ENCODE measurements around the gene DHX36. TPM values are rescaled to one million over a fixed set of nuclear protein-coding genes. Genes with fewer than 3 reads are reported as not detected.

The DHX36 gene
- total RNA-seq, 2 experiments from 2014 or later, result 128 TPM

- no peaks in the 10 kb centered on the region for H3K9me3 ChIP-seq (ENCODE audit: control insufficient read depth in 1 of 2, insufficient read depth in 1 of 2, low read length in 2 of 2)
- intact Hi-C loops (cut with DNase I, micrococcal nuclease), result no loop called here
- POLR2A ChIA-PET, result interaction anchor here (0.6 to 0.7 kb wide), 2 partner anchors 39 to 1242 kb away, joined by 4 read pairs; no protein-coding TSS in a partner anchor
- ATAC-seq (ENCODE audit: poor library complexity) (no peak), DNase-seq (no peak)
- Mint-ChIP-seq H3K27me3 (no peaks in the 10 kb centered on the region), H3K9me3 (no peaks in the 10 kb centered on the region), H3K27ac (no peak overlapping the region), H3K4me3 (no peak overlapping the region), H3K36me3 (ENCODE audit: low read depth) (peaks cover 96% of the 10 kb centered on the region), H3K4me1 (ENCODE audit: low read depth) (peaks cover 5% of the 10 kb centered on the region)
- CTCF ChIA-PET, result no interaction called here
- no peaks in the 10 kb centered on the region for H3K27me3 ChIP-seq (ENCODE audit: control insufficient read depth in 1 of 2, insufficient read depth in 2 of 2, low read length in 2 of 2)
- no peaks in the 10 kb centered on the region for H3K4me1 ChIP-seq (ENCODE audit: insufficient read depth, low read length)
- peaks cover 84% of the 10 kb centered on the region for H3K36me3 ChIP-seq (ENCODE audit: insufficient read depth, low read length)
- no peak overlapping the region for H3K4me3 ChIP-seq (ENCODE audit: low read length)
- no peak for TF ChIP-seq CTCF (IDR thresholded peaks at IDR 0.05)
- no peak overlapping the region for H3K27ac ChIP-seq (ENCODE audit: low read depth in 1 of 2, low read length in 2 of 2)
Observed at GRCh38 chr3:154285221-154285620, 39.1 kb downstream of the DHX36 start.

DNA sequence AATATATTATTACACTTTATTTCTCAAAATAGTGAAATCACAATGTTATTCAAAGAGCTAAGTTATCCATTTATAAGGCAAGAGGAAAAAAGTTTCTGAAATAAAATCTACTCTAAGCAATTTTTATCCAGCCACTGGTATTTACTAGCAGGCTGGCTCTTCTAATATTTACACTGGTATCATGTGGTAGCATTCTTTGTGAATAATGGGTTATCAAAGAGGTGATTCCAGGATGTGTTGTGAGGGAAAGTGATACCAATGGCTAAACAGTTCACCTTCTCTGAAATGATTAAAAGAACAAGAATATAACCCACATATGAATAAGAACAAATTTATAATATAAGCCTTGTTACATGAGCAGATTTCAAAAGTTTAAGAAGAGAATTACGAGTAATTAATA, 44.1 kb downstream of the DHX36 start:
- H3K27ac ChIP-seq (ENCODE audit: low read depth in 1 of 2, low read length in 2 of 2), result no peak overlapping the region
- Mint-ChIP-seq H3K4me1 (ENCODE audit: low read depth) (no peaks in the 10 kb centered on the region), H3K36me3 (ENCODE audit: low read depth) (peaks cover 96% of the 10 kb centered on the region), H3K4me3 (no peak overlapping the region), H3K27ac (no peak overlapping the region), H3K27me3 (no peaks in the 10 kb centered on the region), H3K9me3 (no peaks in the 10 kb centered on the region)
- TF ChIP-seq CTCF (IDR thresholded peaks at IDR 0.05), result no peak
- no peaks in the 10 kb centered on the region for H3K27me3 ChIP-seq (ENCODE audit: control insufficient read depth in 1 of 2, insufficient read depth in 2 of 2, low read length in 2 of 2)
- DNase-seq (no peak), ATAC-seq (ENCODE audit: poor library complexity) (no peak)
- peaks cover 95% of the 10 kb centered on the region for H3K36me3 ChIP-seq (ENCODE audit: insufficient read depth, low read length)
- intact Hi-C loops (cut with DNase I, micrococcal nuclease), result no loop called here
- ChIA-PET CTCF (no interaction called here), POLR2A (no interaction called here)
- no peak overlapping the region for H3K4me3 ChIP-seq (ENCODE audit: low read length)
- no peaks in the 10 kb centered on the region for H3K9me3 ChIP-seq (ENCODE audit: control insufficient read depth in 1 of 2, insufficient read depth in 1 of 2, low read length in 2 of 2)
- H3K4me1 ChIP-seq (ENCODE audit: insufficient read depth, low read length), result no peaks in the 10 kb centered on the region

DNA sequence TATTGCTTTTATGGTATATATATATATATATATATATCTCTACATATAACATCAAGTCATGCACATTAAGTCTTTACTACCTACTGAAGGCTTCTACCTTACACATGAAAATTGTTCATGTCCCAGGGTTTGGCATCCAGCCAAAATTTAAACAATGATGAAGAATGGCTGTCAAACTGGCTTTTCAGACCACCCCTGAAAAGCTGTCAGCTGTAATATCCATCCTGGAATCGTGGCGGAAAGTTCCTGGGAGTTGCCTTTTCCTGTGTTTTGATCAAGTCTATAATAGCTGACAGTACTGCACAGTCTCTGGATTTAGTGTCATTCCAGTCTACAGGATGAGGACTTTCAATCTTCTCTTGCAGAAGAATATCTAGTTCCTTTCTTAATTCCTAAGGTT, 48.3 kb downstream of the DHX36 start:
- H3K27me3 Mint-ChIP-seq, result no peaks in the 10 kb centered on the region
- Histone ChIP-seq H3K27ac (ENCODE audit: low read depth in 1 of 2, low read length in 2 of 2) (no peak overlapping the region), H3K9me3 (ENCODE audit: control insufficient read depth in 1 of 2, insufficient read depth in 1 of 2, low read length in 2 of 2) (no peaks in the 10 kb centered on the region), H3K4me1 (ENCODE audit: insufficient read depth, low read length) (no peaks in the 10 kb centered on the region), H3K4me3 (ENCODE audit: low read length) (no peak overlapping the region), H3K27me3 (ENCODE audit: control insufficient read depth in 1 of 2, insufficient read depth in 2 of 2, low read length in 2 of 2) (no peaks in the 10 kb centered on the region), H3K36me3 (ENCODE audit: insufficient read depth, low read length) (peaks cover 86% of the 10 kb centered on the region)
- no peak overlapping the region for H3K27ac Mint-ChIP-seq
- peaks cover 94% of the 10 kb centered on the region for H3K36me3 Mint-ChIP-seq (ENCODE audit: low read depth)
- ChIA-PET CTCF (no interaction called here), POLR2A (no interaction called here)
- peaks cover 4% of the 10 kb centered on the region for H3K4me1 Mint-ChIP-seq (ENCODE audit: low read depth)
- ATAC-seq (ENCODE audit: poor library complexity), result no peak
- no peak overlapping the region for H3K4me3 Mint-ChIP-seq
- intact Hi-C loops (cut with DNase I, micrococcal nuclease), result no loop called here
- no peak for DNase-seq
- no peaks in the 10 kb centered on the region for H3K9me3 Mint-ChIP-seq
- TF ChIP-seq CTCF (IDR thresholded peaks at IDR 0.05), result no peak
